H1 (cell line): ENCODE measurements around the gene RBM18. TPM values are rescaled to one million over a fixed set of nuclear protein-coding genes. Genes with fewer than 3 reads are reported as not detected.

ENCODE experiments used
- CTCF ChIA-PET: fragments of 300-600 bp; sonication (Branson Sonifier 250); formaldehyde crosslinking; loops from one replicate; lab custom pipeline; 2021; ENCODE audit not compliant: partially characterized antibody; lab: Charles Lee
- POLR2A ChIA-PET: fragments of 300-600 bp; sonication (Branson Sonifier 250); formaldehyde crosslinking; loops from one replicate; lab custom pipeline; 2021; ENCODE audit warnings: inconsistent platforms; ENCODE audit not compliant: partially characterized antibody; lab: Charles Lee
- DNase-seq, 2 experiments: peaks; one replicate each; pipeline versions ENCODE4 v3.0.0 to v3.0.0-alpha.2; 2010 to 2022; ENCODE audit warnings: low spot score in 2 of 2, low read depth in 1 of 2, mixed read lengths in 1 of 2
- FAIRE-seq: peaks from 2 replicates; lab custom pipeline; 2011; peaks lifted over from hg19 to GRCh38; lab: Jason Lieb, UNC
- H2AFZ ChIP-seq: 2 replicates; pipeline ENCODE4 v1.8.1; 2012; ENCODE audit warnings: low read length, inconsistent platforms
- H2AK5ac ChIP-seq: 2 replicates; pipeline ENCODE4 v1.6.1; 2013; ENCODE audit warnings: low read depth, low read length
- H2BK120ac ChIP-seq: replicated peaks from 2 replicates; pipeline ENCODE3; 2013; ENCODE audit warnings: low read depth, low read length, inconsistent platforms
- H2BK12ac ChIP-seq: 2 replicates; pipeline ENCODE4 v1.6.1; 2013; ENCODE audit warnings: low read depth, low read length
- H2BK15ac ChIP-seq: 2 replicates; pipeline ENCODE4 v1.6.1; 2013; ENCODE audit warnings: low read length
- H2BK20ac ChIP-seq: 2 replicates; pipeline ENCODE4 v1.6.1; 2013; ENCODE audit warnings: low read length
- H2BK5ac ChIP-seq: 2 replicates; pipeline ENCODE4 v1.6.1; 2013; ENCODE audit warnings: low read depth, low read length
- H3K14ac ChIP-seq: 2 replicates; pipeline ENCODE4 v1.6.1; 2013; ENCODE audit warnings: inconsistent platforms; ENCODE audit not compliant: insufficient read length
- H3K18ac ChIP-seq: 2 replicates; pipeline ENCODE4 v1.6.1; 2013; ENCODE audit warnings: low read length; ENCODE audit errors: extremely low read depth
- H3K23ac ChIP-seq: 2 replicates; pipeline ENCODE4 v1.6.1; 2013; ENCODE audit warnings: inconsistent platforms; ENCODE audit not compliant: insufficient read length
- H3K23me2 ChIP-seq: 2 replicates; pipeline ENCODE4 v1.6.1; 2013; ENCODE audit warnings: low read depth, low read length
- H3K27ac ChIP-seq: 2 replicates; pipeline ENCODE4 v1.6.1; 2011; ENCODE audit warnings: low read depth, low read length, inconsistent platforms
- H3K27me3 ChIP-seq, 4 experiments: replicated peaks in 1 of 4; 1 replicate in 1 of 4; 2 replicates in 3 of 4; pipeline versions ENCODE4 v1.6.1 to v1.8.1; 2011 to 2013; ENCODE audit warnings: low read length in 3 of 4, mild to moderate bottlenecking in 3 of 4, inconsistent platforms in 2 of 4, mixed read lengths in 2 of 4, moderate library complexity in 1 of 4; ENCODE audit not compliant: control insufficient read depth in 3 of 4, insufficient read depth in 3 of 4; ENCODE audit errors: extremely low read depth in 1 of 4
- H3K36me3 ChIP-seq, 4 experiments: 2 replicates each; pipeline versions ENCODE4 v1.6.1 to v1.8.1; 2011 to 2013; ENCODE audit warnings: mild to moderate bottlenecking in 4 of 4, low read length in 3 of 4, moderate library complexity in 2 of 4, control low read depth in 1 of 4, inconsistent platforms in 1 of 4; ENCODE audit not compliant: insufficient read depth in 4 of 4, control insufficient read depth in 2 of 4
- H3K4ac ChIP-seq: replicated peaks from 2 replicates; pipeline ENCODE3; 2013; ENCODE audit warnings: low read length, low read depth, mixed read lengths, inconsistent platforms; ENCODE audit not compliant: insufficient read length
- H3K4me1 ChIP-seq, 4 experiments: replicated peaks in 1 of 4; 1 replicate in 1 of 4; 2 replicates in 3 of 4; pipeline versions ENCODE4 v1.6.1 to v1.8.1; 2011 to 2013; ENCODE audit warnings: low read length in 3 of 4, inconsistent platforms in 2 of 4, mixed read lengths in 1 of 4; ENCODE audit not compliant: insufficient read depth in 4 of 4, control insufficient read depth in 3 of 4
- H3K4me2 ChIP-seq, 2 experiments: 2 replicates each; pipeline versions ENCODE4 v1.6.1 to v1.8.1; 2011 to 2013; ENCODE audit warnings: low read depth in 2 of 2, low read length in 2 of 2, control low read depth in 1 of 2, inconsistent platforms in 1 of 2, mild to moderate bottlenecking in 1 of 2; ENCODE audit not compliant: insufficient read depth in 1 of 2
- H3K4me3 ChIP-seq, 4 experiments: fragments of 200-600, 300-600 bp in 1 of 4; sonication (generic), shearing (Covaris generic), sonication (Bioruptor Twin) in 1 of 4; 2 replicates each; pipeline versions ENCODE4 v1.5.1 to v1.8.1; 2011 to 2016; ENCODE audit warnings: low read length in 4 of 4, low read depth in 3 of 4, control low read depth in 2 of 4, inconsistent platforms in 2 of 4, mild to moderate bottlenecking in 2 of 4, mixed read lengths in 1 of 4, moderate library complexity in 1 of 4; ENCODE audit not compliant: insufficient read depth in 2 of 4; ENCODE audit errors: extremely low read depth in 1 of 4
- H3K56ac ChIP-seq: replicated peaks from 2 replicates; pipeline ENCODE3; 2013; ENCODE audit warnings: low read depth, mild to moderate bottlenecking, mixed read lengths, low read length, inconsistent platforms; ENCODE audit not compliant: insufficient read length
- H3K79me1 ChIP-seq: 2 replicates; pipeline ENCODE4 v1.6.1; 2013; ENCODE audit warnings: low read depth, low read length, control low read depth
- H3K79me2 ChIP-seq, 2 experiments: 2 replicates each; pipeline versions ENCODE4 v1.6.1 to v1.8.1; 2012 to 2013; ENCODE audit warnings: low read length in 2 of 2, mild to moderate bottlenecking in 2 of 2, inconsistent platforms in 1 of 2; ENCODE audit not compliant: insufficient read depth in 2 of 2, control insufficient read depth in 1 of 2
- H3K9ac ChIP-seq, 4 experiments: replicated peaks in 1 of 4; 1 replicate in 1 of 4; 2 replicates in 3 of 4; pipeline versions ENCODE4 v1.6.1 to v1.8.1; 2011 to 2013; ENCODE audit warnings: low read depth in 3 of 4, low read length in 3 of 4, control low read depth in 2 of 4, mild to moderate bottlenecking in 2 of 4, moderate library complexity in 2 of 4, inconsistent platforms in 1 of 4; ENCODE audit errors: extremely low read depth in 1 of 4
- H3K9me3 ChIP-seq, 2 experiments: 2 replicates each; pipeline versions ENCODE4 v1.6.1 to v1.8.1; 2012 to 2013; ENCODE audit warnings: mild to moderate bottlenecking in 2 of 2, moderate library complexity in 2 of 2, control low read depth in 1 of 2, inconsistent platforms in 1 of 2, low read depth in 1 of 2, low read length in 1 of 2, mixed read lengths in 1 of 2; ENCODE audit not compliant: insufficient read depth in 2 of 2
- H4K20me1 ChIP-seq, 2 experiments: replicated peaks in 1 of 2; 2 replicates each; pipeline versions ENCODE3 to v1.8.1; 2011 to 2013; ENCODE audit warnings: inconsistent platforms in 2 of 2, low read length in 2 of 2, mild to moderate bottlenecking in 1 of 2; ENCODE audit not compliant: insufficient read depth in 2 of 2, control insufficient read depth in 1 of 2
- H4K5ac ChIP-seq: 2 replicates; pipeline ENCODE4 v1.6.1; 2013; ENCODE audit warnings: low read length, low read depth, mixed read lengths, inconsistent platforms; ENCODE audit not compliant: insufficient read length
- H4K8ac ChIP-seq: 2 replicates; pipeline ENCODE4 v1.8.0; 2013; ENCODE audit warnings: mild to moderate bottlenecking, moderate library complexity, low read length, inconsistent platforms; ENCODE audit not compliant: insufficient read depth; ENCODE audit errors: extremely low read depth
- H4K91ac ChIP-seq: replicated peaks from 2 replicates; pipeline ENCODE3; 2013; ENCODE audit warnings: low read length, mixed read lengths, inconsistent platforms; ENCODE audit not compliant: insufficient read length
- JUND ChIP-seq: IDR thresholded peaks from 2 replicates; pipeline ENCODE4 v1.6.1; 2011; ENCODE audit warnings: mild to moderate bottlenecking, improper control_type of control experiment, low read length
- TAF1 ChIP-seq: IDR thresholded peaks from 2 replicates; pipeline ENCODE4 v1.6.1; 2011; ENCODE audit warnings: mild to moderate bottlenecking, low read depth, low read length
- TBP ChIP-seq: IDR thresholded peaks from 2 replicates; pipeline ENCODE4 v1.6.1; 2011; ENCODE audit warnings: low read depth, low read length, improper control_type of control experiment
- TCF12 ChIP-seq: IDR thresholded peaks from 2 replicates; pipeline ENCODE4 v1.6.1; 2011; ENCODE audit warnings: low read depth, mild to moderate bottlenecking, low read length
- WGBS, 2 experiments: shearing (Covaris generic) in 1 of 2; methylation state at CpG; one replicate each; pipeline versions ENCODE4 v1.1.6 to v1.1.7; 2013 to 2015; ENCODE audit warnings: low lambda C conversion rate in 2 of 2, mixed read lengths in 2 of 2, inconsistent platforms in 1 of 2, low coverage in 1 of 2, missing lambda C conversion rate in 1 of 2; ENCODE audit not compliant: insufficient replicate concordance in 2 of 2, insufficient coverage in 1 of 2, insufficient read length in 1 of 2; ENCODE audit errors: extremely low coverage in 1 of 2, missing lambda C conversion rate in 1 of 2; 5-methylcytosine and 5-hydroxymethylcytosine counted together
- polyA plus RNA-seq, 7 experiments: library from polyadenylated mRNA; depleted of rRNA in 3 of 7; stranded (reverse) in 5 of 7; unstranded in 2 of 7; fragments of >200 nt in 5 of 7; fragments of 200-250 nt in 2 of 7; gene quantifications; 1 replicate in 5 of 7; 2 replicates in 1 of 7; 4 replicates in 1 of 7; pipeline versions ENCODE4 v1.2.1 to v1.2.3, GENCODE V29; 2011 to 2013; ENCODE audit warnings: missing spikeins in 2 of 7, mixed read lengths in 2 of 7
- total RNA-seq: library from RNA; stranded (reverse); fragmentation: NEBNext Ultra II Directional; extraction: Animal tissue kit (Norgen Biotek cat#: 25700); gene quantifications from 2 replicates; pipeline ENCODE4 v1.2.1, GENCODE V29; 2021
- TF ChIP-seq, protein P1 (sequence below): IDR thresholded peaks from 2 replicates; pipeline ENCODE4 v1.6.1; 2012; ENCODE audit warnings: low read length, inconsistent platforms

The RBM18 gene
- total and polyA plus RNA-seq, 2 of the 8 experiments (the other 6 are each of a cell fraction or from before 2014, with no cell fraction given), result 5.9 to 14.3 TPM

DNA sequence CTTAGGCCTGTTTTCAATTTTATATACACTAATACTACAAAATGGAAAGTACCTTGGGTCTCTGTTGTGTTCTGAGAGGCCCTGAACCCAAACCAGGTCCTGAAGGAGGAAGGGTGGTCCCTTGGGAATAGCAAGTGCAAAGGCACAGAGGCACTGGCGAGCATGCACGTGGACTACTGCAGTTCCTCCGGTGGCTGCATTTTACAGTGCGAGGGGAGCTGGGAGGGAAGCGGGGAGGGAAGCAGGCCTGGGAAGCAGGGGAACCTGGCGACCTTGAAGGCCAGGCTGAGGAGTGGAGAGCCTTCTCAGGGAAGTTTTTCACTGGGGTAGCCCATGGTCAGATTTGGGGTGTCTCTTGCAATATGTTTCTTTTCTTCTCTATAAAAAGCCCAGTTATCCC, 71.0 kb downstream of the RBM18 start:
- no peaks in the 10 kb centered on the region for H3K23me2 ChIP-seq
- H2AK5ac ChIP-seq, result no peak overlapping the region
- 0 out of 2 replicates have a peak overlapping the region, but pooled peaks have one; percentile 72 for H2BK20ac ChIP-seq
- no peaks in the 10 kb centered on the region for H4K20me1 ChIP-seq
- no peak overlapping the region for H4K8ac ChIP-seq
- H3K9me3 ChIP-seq, result no peaks in the 10 kb centered on the region
- no peaks in the 10 kb centered on the region; a peak in 2 of 7 replicates for H3K27me3 ChIP-seq
- no peak overlapping the region for H2BK12ac ChIP-seq
- no peaks in the 10 kb centered on the region for H3K36me3 ChIP-seq
- no peak overlapping the region for H3K23ac ChIP-seq
- peak overlapping the region; percentile 52 for H4K91ac ChIP-seq
- no peak overlapping the region for H4K5ac ChIP-seq
- no peak overlapping the region for H3K4me3 ChIP-seq
- H3K18ac ChIP-seq, result no peak overlapping the region
- H3K79me2 ChIP-seq, result no peaks in the 10 kb centered on the region
- H2BK120ac ChIP-seq, result no peak overlapping the region
- no peak overlapping the region for H3K4ac ChIP-seq
- no peak overlapping the region for H2AFZ ChIP-seq
- H3K56ac ChIP-seq, result no peak overlapping the region
- WGBS, 2 experiments, result 73% methylated on average over 6 of the region's 6 CpGs; no CpG with 5 or more reads in 1 of the 2 experiments
- FAIRE-seq (no peak), DNase-seq (no peak)
- no peaks in the 10 kb centered on the region for H3K79me1 ChIP-seq
- no peak overlapping the region for H3K4me2 ChIP-seq
- H3K14ac ChIP-seq, result no peak overlapping the region
- ChIA-PET CTCF (interaction anchor here (0.6 to 2.9 kb wide), 3 partner anchors 10 to 35 kb away, joined by 3 to 9 read pairs (median 5); partner anchors contain the start of genes MORN5 and NDUFA8), POLR2A (interaction anchor here (0.7 to 1.1 kb wide), 2 partner anchors 68 to 642 kb away, joined by 4 read pairs; no protein-coding TSS in a partner anchor)
- no peak overlapping the region for H2BK5ac ChIP-seq
- TF ChIP-seq TAF1 (no peak), TBP (no peak), TCF12 (no peak), JUND (no peak)
- TF ChIP-seq, protein P1, sequence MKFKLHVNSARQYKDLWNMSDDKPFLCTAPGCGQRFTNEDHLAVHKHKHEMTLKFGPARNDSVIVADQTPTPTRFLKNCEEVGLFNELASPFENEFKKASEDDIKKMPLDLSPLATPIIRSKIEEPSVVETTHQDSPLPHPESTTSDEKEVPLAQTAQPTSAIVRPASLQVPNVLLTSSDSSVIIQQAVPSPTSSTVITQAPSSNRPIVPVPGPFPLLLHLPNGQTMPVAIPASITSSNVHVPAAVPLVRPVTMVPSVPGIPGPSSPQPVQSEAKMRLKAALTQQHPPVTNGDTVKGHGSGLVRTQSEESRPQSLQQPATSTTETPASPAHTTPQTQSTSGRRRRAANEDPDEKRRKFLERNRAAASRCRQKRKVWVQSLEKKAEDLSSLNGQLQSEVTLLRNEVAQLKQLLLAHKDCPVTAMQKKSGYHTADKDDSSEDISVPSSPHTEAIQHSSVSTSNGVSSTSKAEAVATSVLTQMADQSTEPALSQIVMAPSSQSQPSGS, result no peak
- peaks cover 0 to 6% (median 2%) of the 10 kb centered on the region in 4 experiments; a peak in 4 of 7 replicates for H3K4me1 ChIP-seq
- H2BK15ac ChIP-seq, result 0 out of 2 replicates have a peak overlapping the region, but pooled peaks have one; percentile 46
- H3K27ac ChIP-seq, result no peak overlapping the region
- no peak overlapping the region for H3K9ac ChIP-seq
